Ovary (tissue), 3 donors: ENCODE results near the gene LOXHD1.

ENCODE experiments used
- EP300 ChIP-seq: sonication (generic); formaldehyde crosslinking; IDR thresholded peaks from one replicate; pipeline ENCODE4 v1.6.1; 2017; ENCODE audit warnings: antibody characterized with exemption
- POLR2A ChIP-seq: fragments of 450-650 bp; IDR thresholded peaks from one replicate; pipeline ENCODE4 v1.6.1; 2017; ENCODE audit warnings: antibody characterized with exemption, mild to moderate bottlenecking, moderate library complexity
- TF ChIP-seq, protein P1 (sequence below), 3 donors: fragments of 450-650 bp in 2 of 3; fragments of 200-600 bp in 1 of 3; IDR thresholded peaks; one replicate each; pipeline versions ENCODE4 v1.5.1 to v1.8.0; 2016 to 2022; ENCODE audit warnings: antibody characterized with exemption in 3 of 3, mild to moderate bottlenecking in 1 of 3
- donor health status: DM: no; HTN: no; CAD: no.

DNA sequence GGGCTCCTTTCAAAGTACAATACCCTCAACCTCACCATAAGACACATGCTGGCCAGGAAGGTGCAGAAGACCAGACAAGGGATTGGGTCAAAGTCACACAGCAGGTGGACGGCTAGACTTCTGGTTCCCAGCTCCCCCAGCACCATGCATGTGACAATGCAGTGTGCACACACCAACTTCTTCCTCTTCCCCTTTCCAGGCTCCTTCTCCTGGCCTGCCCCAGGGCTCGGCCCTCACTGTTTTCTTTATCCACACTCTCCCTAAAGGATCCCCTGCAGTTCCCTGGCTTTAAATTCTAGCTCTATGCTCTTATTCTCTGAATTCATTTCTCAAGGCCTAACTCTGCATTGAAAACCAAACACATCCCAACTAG is 82.3 kb downstream of the LOXHD1 start:
- TF ChIP-seq, protein P1, sequence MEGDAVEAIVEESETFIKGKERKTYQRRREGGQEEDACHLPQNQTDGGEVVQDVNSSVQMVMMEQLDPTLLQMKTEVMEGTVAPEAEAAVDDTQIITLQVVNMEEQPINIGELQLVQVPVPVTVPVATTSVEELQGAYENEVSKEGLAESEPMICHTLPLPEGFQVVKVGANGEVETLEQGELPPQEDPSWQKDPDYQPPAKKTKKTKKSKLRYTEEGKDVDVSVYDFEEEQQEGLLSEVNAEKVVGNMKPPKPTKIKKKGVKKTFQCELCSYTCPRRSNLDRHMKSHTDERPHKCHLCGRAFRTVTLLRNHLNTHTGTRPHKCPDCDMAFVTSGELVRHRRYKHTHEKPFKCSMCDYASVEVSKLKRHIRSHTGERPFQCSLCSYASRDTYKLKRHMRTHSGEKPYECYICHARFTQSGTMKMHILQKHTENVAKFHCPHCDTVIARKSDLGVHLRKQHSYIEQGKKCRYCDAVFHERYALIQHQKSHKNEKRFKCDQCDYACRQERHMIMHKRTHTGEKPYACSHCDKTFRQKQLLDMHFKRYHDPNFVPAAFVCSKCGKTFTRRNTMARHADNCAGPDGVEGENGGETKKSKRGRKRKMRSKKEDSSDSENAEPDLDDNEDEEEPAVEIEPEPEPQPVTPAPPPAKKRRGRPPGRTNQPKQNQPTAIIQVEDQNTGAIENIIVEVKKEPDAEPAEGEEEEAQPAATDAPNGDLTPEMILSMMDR (IDR thresholded peaks at IDR 0.05), result no peak
- TF ChIP-seq POLR2A (no peak), EP300 (no peak)
